Skeletal muscle tissue (tissue), 5 donors: ENCODE results near the gene RPL12. TPM values are rescaled to one million over a fixed set of nuclear protein-coding genes. Genes with fewer than 3 reads are reported as not detected.

Experiments
- H3K27ac ChIP-seq: one replicate; pipeline ENCODE4 v1.7.0; 2013; ENCODE audit warnings: mild to moderate bottlenecking, low read depth, low read length, inconsistent platforms
- H3K27me3 ChIP-seq, 3 donors: one replicate each; pipeline ENCODE4 v1.7.0; 2013; ENCODE audit warnings: low read length in 3 of 3; ENCODE audit not compliant: control insufficient read depth in 3 of 3, insufficient read depth in 3 of 3
- H3K36me3 ChIP-seq, 3 donors: one replicate each; pipeline ENCODE4 v1.7.0; 2013; ENCODE audit warnings: low read length in 3 of 3; ENCODE audit not compliant: control insufficient read depth in 3 of 3, insufficient read depth in 3 of 3
- H3K4me1 ChIP-seq, 3 donors: one replicate each; pipeline ENCODE4 v1.7.0; 2013; ENCODE audit warnings: low read length in 3 of 3, mild to moderate bottlenecking in 3 of 3; ENCODE audit not compliant: control insufficient read depth in 3 of 3, insufficient read depth in 3 of 3
- H3K4me3 ChIP-seq, 3 donors: one replicate each; pipeline ENCODE4 v1.7.0; 2013; ENCODE audit warnings: low read length in 3 of 3
- H3K9ac ChIP-seq, 3 donors: one replicate each; pipeline ENCODE4 v1.7.0; 2013; ENCODE audit warnings: low read length in 3 of 3, mild to moderate bottlenecking in 3 of 3, moderate library complexity in 2 of 3, low read depth in 1 of 3
- H3K9me3 ChIP-seq, 3 donors: one replicate each; pipeline ENCODE4 v1.7.0; 2013; ENCODE audit warnings: low read length in 3 of 3; ENCODE audit not compliant: control insufficient read depth in 3 of 3
- small RNA-seq: library from RNA; depleted of rRNA; stranded (forward); fragments of <200 nt; gene quantifications from one replicate; pipeline ENCODE3, GENCODE V24; 2014
- total RNA-seq: library from RNA; depleted of rRNA; stranded (reverse); fragments of >200 nt; gene quantifications from one replicate; pipeline ENCODE4 v1.2.3, GENCODE V29; 2014
- donor health status: Osteomylitis.

The RPL12 gene
- total RNA-seq, 1 donor from 2014 or later: 1,305 TPM

DNA sequence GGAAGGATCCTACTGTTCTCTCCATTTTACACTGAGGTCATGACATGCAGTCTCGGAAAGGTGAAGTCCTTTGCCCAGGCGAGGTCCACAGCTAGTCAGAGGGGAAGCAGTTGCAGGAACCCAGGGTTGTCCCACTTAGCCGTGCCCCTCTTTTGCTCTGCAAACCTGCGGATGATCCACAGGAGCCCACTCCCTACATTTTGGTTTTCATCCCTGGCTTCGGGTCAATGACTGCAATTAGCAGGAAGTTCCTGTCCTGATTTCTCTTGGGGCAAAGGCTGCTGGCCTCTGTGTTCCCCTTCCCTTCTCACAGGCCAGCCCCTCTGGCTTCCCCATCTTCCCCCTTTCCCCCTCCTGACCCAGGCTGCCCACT, 52.9 kb downstream of the RPL12 start:
- Histone ChIP-seq H3K27me3 (no peaks in the 10 kb centered on the region), H3K27ac (no peak overlapping the region), H3K4me3 (peak overlapping the region; percentile 48 to 80 (median 78)), H3K9ac (peak overlapping the region; percentile 72 to 88 (median 82)), H3K9me3 (no peaks in the 10 kb centered on the region), H3K36me3 (peaks cover 10 to 15% (median 10%) of the 10 kb centered on the region in 3 donors), H3K4me1 (peaks cover 18 to 28% (median 20%) of the 10 kb centered on the region in 3 donors)

Small RNA genes within 50 kb of the gene (small RNA-seq; reads per million reads assigned to genes)
- not detected for gene RF00019
- 84.9 reads per million, percentile 96 among the genes with 10 or more reads in this experiment for gene SNORA65

Other genes with a start within 250 kb of the RPL12 start
- 21.9 TPM for gene GARNL3, start 186.6 kb downstream of the RPL12 start, total RNA-seq
- 13.6 TPM for gene SLC2A8, start 54.2 kb downstream of the RPL12 start, total RNA-seq
- gene ZNF79, start 27.0 kb downstream of the RPL12 start, total RNA-seq: 9.9 TPM
- 10.4 TPM for gene LRSAM1, start 104 bp upstream of the RPL12 start, total RNA-seq
- gene STXBP1, start 160.9 kb upstream of the RPL12 start, total RNA-seq: 5.2 TPM